Midbrain (tissue), 1 donor: ENCODE results near the gene PRKACA.
"Not testable (repeated sequence)": the region's sequence is repeated elsewhere in the genome, so short reads cannot be mapped to it uniquely, and the experiment has no call there.

Experiments
- DNase-seq: peaks from one replicate; lab custom pipeline; 2025; lab: John Stamatoyannopoulos, UW

The PRKACA gene

GRCh38 chr19:14070268-14071050, 47.1 kb downstream of the PRKACA start:
- DNase-seq: no peak

- DNase-seq: no peak
These were observed 51.4 kb downstream of the PRKACA start for GRCh38 chr19:14066134-14066533.

GRCh38 chr19:14063105-14063504, 54.5 kb downstream of the PRKACA start:
- no peak for DNase-seq

- DNase-seq: no peak
These were observed 55.1 kb downstream of the PRKACA start for GRCh38 chr19:14062558-14062855.

- no peak for DNase-seq
These were observed 55.6 kb downstream of the PRKACA start, which contains the start of gene PALM3 for GRCh38 chr19:14061751-14062557. PALM3 (minus strand) TSS chr19:14062076; CDS start chr19:14061980, 96 bp downstream.

- DNase-seq: no peak
These were observed 56.3 kb downstream of the PRKACA start for GRCh38 chr19:14061081-14061749.

- no peak for DNase-seq
These were observed 57.9 kb downstream of the PRKACA start for GRCh38 chr19:14059652-14060155.

- DNase-seq: no peak
These were observed 58.5 kb downstream of the PRKACA start for GRCh38 chr19:14059093-14059480.

GRCh38 chr19:14058182-14059092, 59.1 kb downstream of the PRKACA start:
- DNase-seq: no peak

GRCh38 chr19:14056741-14057356, 60.7 kb downstream of the PRKACA start:
- DNase-seq: no peak

- DNase-seq: no peak
These were observed 61.4 kb downstream of the PRKACA start for GRCh38 chr19:14056069-14056666.

- DNase-seq: no peak
These were observed 62.2 kb downstream of the PRKACA start for GRCh38 chr19:14055396-14055795.

GRCh38 chr19:14054721-14055120, 62.8 kb downstream of the PRKACA start:
- no peak for DNase-seq

GRCh38 chr19:14054099-14054498, 63.5 kb downstream of the PRKACA start:
- no peak for DNase-seq

GRCh38 chr19:14053500-14053899, 64.1 kb downstream of the PRKACA start:
- DNase-seq: no peak

- no peak for DNase-seq
These were observed 64.5 kb downstream of the PRKACA start for GRCh38 chr19:14053032-14053431.

- DNase-seq: no peak
These were observed 65.1 kb downstream of the PRKACA start for GRCh38 chr19:14052470-14052869.

GRCh38 chr19:14051980-14052379, 65.6 kb downstream of the PRKACA start:
- DNase-seq: no peak

GRCh38 chr19:14050961-14051360, 66.6 kb downstream of the PRKACA start:
- not testable (repeated sequence) for DNase-seq

- DNase-seq: no peak
These were observed 67.0 kb downstream of the PRKACA start for GRCh38 chr19:14050512-14050911.
